H1 (cell line): ENCODE measurements around the gene PTPRG.

Source experiments
- SIN3A ChIP-seq, 2 experiments: IDR thresholded peaks in 1 of 2; conservative IDR thresholded peaks in 1 of 2; 2 replicates each; pipeline ENCODE4 v1.6.1; 2011 to 2012; ENCODE audit warnings: low read length in 2 of 2, improper control_type of control experiment in 1 of 2, low read depth in 1 of 2, mild to moderate bottlenecking in 1 of 2
- TF ChIP-seq, protein P1 (sequence below), 3 experiments: IDR thresholded peaks; 1 replicate in 2 of 3; 2 replicates in 1 of 3; pipeline versions ENCODE4 v1.5.1 to v1.6.1; 2011; ENCODE audit warnings: low read length in 3 of 3, mild to moderate bottlenecking in 3 of 3, inconsistent platforms in 2 of 3, low read depth in 1 of 3, moderate library complexity in 1 of 3; ENCODE audit not compliant: insufficient read depth in 1 of 3; ENCODE audit errors: control extremely low read depth in 1 of 3

DNA sequence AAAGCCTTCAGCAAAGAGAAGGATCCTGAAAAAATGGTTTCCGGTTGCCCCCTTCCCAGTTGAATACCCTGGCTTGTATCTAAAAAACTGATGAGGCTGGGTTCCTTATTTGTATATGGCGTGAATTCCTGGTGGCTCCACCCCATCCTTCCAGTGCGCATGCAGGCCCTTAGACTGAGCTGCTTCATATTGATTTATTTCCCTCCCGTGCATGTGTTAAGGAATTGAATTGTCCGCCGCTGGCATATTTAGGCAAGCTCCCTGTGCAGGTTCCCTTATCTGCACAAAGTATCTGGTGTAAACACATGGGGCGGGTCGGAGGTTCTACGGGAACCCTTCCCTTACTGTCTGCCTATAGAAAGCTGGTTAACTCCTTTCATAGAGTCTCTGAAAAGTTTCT lies 449.6 kb downstream of the PTPRG start:
- no peak for TF ChIP-seq SIN3A (conservative IDR thresholded peaks at IDR 0.05 in 1 of 2, IDR thresholded peaks at IDR 0.05 in 1 of 2; ENCODE audit: low read depth in 1 of 2, low read length in 2 of 2)
- TF ChIP-seq, protein P1, sequence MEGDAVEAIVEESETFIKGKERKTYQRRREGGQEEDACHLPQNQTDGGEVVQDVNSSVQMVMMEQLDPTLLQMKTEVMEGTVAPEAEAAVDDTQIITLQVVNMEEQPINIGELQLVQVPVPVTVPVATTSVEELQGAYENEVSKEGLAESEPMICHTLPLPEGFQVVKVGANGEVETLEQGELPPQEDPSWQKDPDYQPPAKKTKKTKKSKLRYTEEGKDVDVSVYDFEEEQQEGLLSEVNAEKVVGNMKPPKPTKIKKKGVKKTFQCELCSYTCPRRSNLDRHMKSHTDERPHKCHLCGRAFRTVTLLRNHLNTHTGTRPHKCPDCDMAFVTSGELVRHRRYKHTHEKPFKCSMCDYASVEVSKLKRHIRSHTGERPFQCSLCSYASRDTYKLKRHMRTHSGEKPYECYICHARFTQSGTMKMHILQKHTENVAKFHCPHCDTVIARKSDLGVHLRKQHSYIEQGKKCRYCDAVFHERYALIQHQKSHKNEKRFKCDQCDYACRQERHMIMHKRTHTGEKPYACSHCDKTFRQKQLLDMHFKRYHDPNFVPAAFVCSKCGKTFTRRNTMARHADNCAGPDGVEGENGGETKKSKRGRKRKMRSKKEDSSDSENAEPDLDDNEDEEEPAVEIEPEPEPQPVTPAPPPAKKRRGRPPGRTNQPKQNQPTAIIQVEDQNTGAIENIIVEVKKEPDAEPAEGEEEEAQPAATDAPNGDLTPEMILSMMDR (IDR thresholded peaks at IDR 0.05; ENCODE audit: control extremely low read depth in 1 of 3, insufficient read depth in 1 of 3, low read depth in 1 of 3, low read length in 3 of 3), result no peak
